ENCODE data around the gene CALML3.

GRCh38 chr10:5490032-5490431 is 34.7 kb upstream of the CALML3 start:
- TF ChIP-seq CTCF (IDR thresholded peaks at IDR 0.05) (no peak), EZH2phosphoT487 (IDR thresholded peaks at IDR 0.05) (no peak)
